Measurements from ENCODE around the gene EIF4E2. TPM values are rescaled to one million over a fixed set of nuclear protein-coding genes. Genes with fewer than 3 reads are reported as not detected.

Gene EIF4E2
- total and polyA plus RNA-seq, 8 donors: 17.8 to 33.0 (median 26.8) TPM

DNA sequence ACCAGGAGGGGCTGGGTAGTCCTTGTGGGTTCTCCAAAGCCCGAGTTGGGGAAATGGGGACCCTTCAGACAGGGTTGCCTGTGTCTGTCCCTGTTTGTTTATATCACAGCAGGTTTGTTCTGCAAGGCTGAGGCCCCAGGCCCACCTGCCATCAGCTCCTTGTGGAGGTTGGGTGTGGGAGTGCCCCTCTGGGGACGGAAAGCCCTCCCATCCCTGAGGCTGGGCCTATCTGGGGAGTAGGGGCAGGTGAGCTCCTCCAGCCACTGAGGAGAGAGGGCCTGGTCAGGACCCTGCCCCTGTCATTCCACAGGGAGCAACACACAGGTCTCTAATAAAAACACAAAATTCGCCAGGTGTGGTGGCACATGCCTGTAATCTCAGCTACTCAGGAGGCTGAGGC is 59.6 kb downstream of the EIF4E2 start:
- Histone ChIP-seq H3K27ac (no peak overlapping the region), H3K4me3 (no peak overlapping the region), H3K27me3 (no peaks in the 10 kb centered on the region), H3K9me3 (no peaks in the 10 kb centered on the region), H3K36me3 (no peaks in the 10 kb centered on the region), H3K4me1 (no peaks in the 10 kb centered on the region)
- TF ChIP-seq, protein P1, sequence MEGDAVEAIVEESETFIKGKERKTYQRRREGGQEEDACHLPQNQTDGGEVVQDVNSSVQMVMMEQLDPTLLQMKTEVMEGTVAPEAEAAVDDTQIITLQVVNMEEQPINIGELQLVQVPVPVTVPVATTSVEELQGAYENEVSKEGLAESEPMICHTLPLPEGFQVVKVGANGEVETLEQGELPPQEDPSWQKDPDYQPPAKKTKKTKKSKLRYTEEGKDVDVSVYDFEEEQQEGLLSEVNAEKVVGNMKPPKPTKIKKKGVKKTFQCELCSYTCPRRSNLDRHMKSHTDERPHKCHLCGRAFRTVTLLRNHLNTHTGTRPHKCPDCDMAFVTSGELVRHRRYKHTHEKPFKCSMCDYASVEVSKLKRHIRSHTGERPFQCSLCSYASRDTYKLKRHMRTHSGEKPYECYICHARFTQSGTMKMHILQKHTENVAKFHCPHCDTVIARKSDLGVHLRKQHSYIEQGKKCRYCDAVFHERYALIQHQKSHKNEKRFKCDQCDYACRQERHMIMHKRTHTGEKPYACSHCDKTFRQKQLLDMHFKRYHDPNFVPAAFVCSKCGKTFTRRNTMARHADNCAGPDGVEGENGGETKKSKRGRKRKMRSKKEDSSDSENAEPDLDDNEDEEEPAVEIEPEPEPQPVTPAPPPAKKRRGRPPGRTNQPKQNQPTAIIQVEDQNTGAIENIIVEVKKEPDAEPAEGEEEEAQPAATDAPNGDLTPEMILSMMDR (IDR thresholded peaks at IDR 0.05): no peak
- DNase-seq: no peak
- no peak for FAIRE-seq
- 73 to 78% methylated on average over 3 of the region's 3 CpGs for WGBS, 2 donors
- ATAC-seq: no peak
- intact Hi-C loops (cut with DNase I): loop anchor here in 1 of 3 donors (10.0 kb wide), 1 partner anchor 425 kb away; the partner anchor contains the start of gene NEU2

GRCh38 chr2:232611061-232611460 is 60.6 kb downstream of the EIF4E2 start:
- FAIRE-seq (no peak), ATAC-seq (no peak), DNase-seq (no peak)
- TF ChIP-seq, protein P1 (IDR thresholded peaks at IDR 0.05): no peak
- Histone ChIP-seq H3K4me1 (no peaks in the 10 kb centered on the region), H3K36me3 (no peaks in the 10 kb centered on the region), H3K27me3 (no peaks in the 10 kb centered on the region), H3K9me3 (no peaks in the 10 kb centered on the region), H3K27ac (no peak overlapping the region), H3K4me3 (no peak overlapping the region)
- intact Hi-C loops (cut with DNase I): loop anchor here in 1 of 3 donors (10.0 kb wide), 1 partner anchor 424 kb away; the partner anchor contains the start of gene NEU2
- WGBS, 2 donors: 71 to 77% methylated on average over 6 of the region's 6 CpGs

DNA sequence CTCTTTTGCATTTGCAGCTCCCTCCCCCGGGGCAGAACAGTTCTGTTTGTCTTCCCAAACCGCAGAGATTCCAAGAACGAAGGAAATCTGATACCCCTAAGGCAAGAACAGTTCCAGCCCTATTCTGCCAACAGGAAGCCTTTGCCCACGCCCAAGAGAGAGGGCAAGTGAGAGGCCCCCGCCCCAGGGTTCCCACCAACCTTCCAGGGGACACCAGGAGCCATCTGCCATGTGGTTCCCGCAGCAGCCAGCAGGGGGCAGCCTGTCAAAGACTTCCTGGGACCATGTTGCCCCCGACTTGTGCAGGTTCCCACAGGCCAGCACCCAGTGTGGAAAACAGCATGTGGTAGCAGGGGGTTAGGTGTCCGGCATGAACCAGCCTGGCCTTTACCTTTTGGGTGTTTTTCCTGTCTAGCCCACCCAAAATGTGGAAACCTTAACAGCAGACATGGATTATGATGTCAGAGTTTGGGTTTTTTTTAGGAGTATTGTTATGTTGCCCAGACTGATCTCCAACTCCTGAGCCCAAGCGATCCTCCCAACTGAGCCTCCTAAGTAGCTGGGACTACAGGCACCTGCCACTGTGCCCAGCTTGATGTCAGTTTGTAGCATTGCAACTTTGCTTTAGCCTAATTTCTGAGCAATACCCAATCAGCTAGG is 61.2 kb downstream of the EIF4E2 start:
- ATAC-seq: peak in 3 of 4 donors; percentile 67 to 80 (median 72)
- H3K9me3 ChIP-seq: no peaks in the 10 kb centered on the region
- H3K36me3 ChIP-seq: no peaks in the 10 kb centered on the region
- TF ChIP-seq, protein P1 (IDR thresholded peaks at IDR 0.05): peak; percentile 56 to 85 (median 66)
- FAIRE-seq: no peak
- no peak overlapping the region for H3K4me3 ChIP-seq
- peak in 4 of 6 donors; percentile 56 to 86 (median 70) for DNase-seq
- H3K27ac ChIP-seq: no peak overlapping the region
- intact Hi-C loops (cut with DNase I): loop anchor here in 1 of 3 donors (10.0 kb wide), 1 partner anchor 423 kb away; the partner anchor contains the start of gene NEU2
- H3K4me1 ChIP-seq: no peaks in the 10 kb centered on the region
- 31% methylated on average over 9 of the region's 9 CpGs for WGBS, 2 donors
- H3K27me3 ChIP-seq: no peaks in the 10 kb centered on the region

DNA sequence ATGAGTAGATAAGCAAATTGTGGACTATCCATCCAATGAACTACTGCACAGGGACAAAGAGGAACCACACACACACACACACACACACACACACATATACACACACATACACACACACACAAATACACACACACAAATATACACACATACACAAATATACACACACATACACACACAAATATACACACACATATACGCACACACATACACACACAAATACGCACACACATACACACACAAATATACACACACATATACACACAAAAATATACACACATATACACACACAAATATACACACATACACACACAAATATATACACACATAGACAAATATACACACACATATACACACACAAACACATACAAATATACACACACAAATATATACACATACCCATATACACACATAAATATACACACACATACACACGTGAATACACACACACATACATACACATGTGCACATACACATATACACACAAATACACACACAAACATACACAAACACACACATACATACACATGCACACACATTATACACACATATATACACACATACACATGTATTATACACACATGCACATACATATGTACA is 63.1 kb downstream of the EIF4E2 start:
- H3K36me3 ChIP-seq: no peaks in the 10 kb centered on the region
- WGBS, 2 donors: 52 to 75% methylated on average over 3 of the region's 3 CpGs
- TF ChIP-seq, protein P1 (IDR thresholded peaks at IDR 0.05): no peak
- ATAC-seq (no peak), DNase-seq (no peak), FAIRE-seq (peak; percentile 26)
- no peaks in the 10 kb centered on the region for H3K4me1 ChIP-seq
- no peaks in the 10 kb centered on the region for H3K9me3 ChIP-seq
- no peak overlapping the region for H3K27ac ChIP-seq
- no peaks in the 10 kb centered on the region for H3K27me3 ChIP-seq
- no peak overlapping the region for H3K4me3 ChIP-seq
- intact Hi-C loops (cut with DNase I): loop anchor here in 1 of 3 donors (10.0 kb wide), 1 partner anchor 421 kb away; the partner anchor contains the start of gene NEU2

Data from pancreas (tissue), 10 donors.